Keratinocyte (primary cell): Measurements from ENCODE around the gene TMEM178A.

ENCODE experiments used
- CTCF ChIP-seq, 3 experiments: IDR thresholded peaks in 1 of 3; conservative IDR thresholded peaks in 1 of 3; optimal IDR thresholded peaks in 1 of 3; 2 replicates in 2 of 3; 3 replicates in 1 of 3; pipeline versions ENCODE3 to v1.5.1; 2011; ENCODE audit warnings: low read length in 3 of 3, mild to moderate bottlenecking in 3 of 3, moderate library complexity in 2 of 3, control low read depth in 1 of 3, inconsistent platforms in 1 of 3; ENCODE audit not compliant: insufficient read depth in 2 of 3; ENCODE audit errors: extremely low read depth in 1 of 3
- EZH2 ChIP-seq: IDR thresholded peaks from one replicate; pipeline ENCODE4 v1.6.1; 2012; ENCODE audit warnings: inconsistent platforms, mild to moderate bottlenecking, low read length, moderate library complexity

- TF ChIP-seq CTCF (optimal IDR thresholded peaks at IDR 0.05 in 1 of 3, IDR thresholded peaks at IDR 0.05 in 1 of 3, conservative IDR thresholded peaks at IDR 0.05 in 1 of 3; ENCODE audit: extremely low read depth in 1 of 3, insufficient read depth in 2 of 3, low read length in 3 of 3) (no peak), EZH2 (no peak)
Observed at GRCh38 chr2:39618736-39619135, 47.0 kb upstream of the TMEM178A start.
